ENCODE measurements around the gene UBE2L3.

DNA sequence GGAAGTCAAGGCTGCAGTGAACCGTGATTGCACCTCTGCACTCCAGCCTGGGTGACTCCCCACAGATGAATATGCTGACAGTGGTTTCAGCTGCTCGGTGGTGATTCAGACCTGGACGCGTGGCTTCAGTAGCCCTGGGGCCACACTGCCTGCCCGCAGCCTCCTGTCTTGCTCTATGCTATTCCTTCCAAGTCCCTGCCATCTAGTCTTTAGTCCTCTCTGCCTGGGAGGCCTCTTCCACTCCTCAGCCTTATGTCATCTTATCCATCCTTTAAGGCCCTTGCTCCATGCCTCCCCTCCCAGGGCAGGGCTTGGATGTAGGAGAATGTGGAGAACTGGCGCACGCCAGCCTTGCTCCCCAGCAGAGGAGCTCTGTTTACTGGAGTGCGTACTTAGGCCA is 39.3 kb downstream of the UBE2L3 start:
- no peak for TF ChIP-seq EZH2 (IDR thresholded peaks at IDR 0.05; ENCODE audit: borderline replicate concordance, insufficient read depth, low read depth, low read length, poor library complexity, severe bottlenecking)
- TF ChIP-seq, protein P1, sequence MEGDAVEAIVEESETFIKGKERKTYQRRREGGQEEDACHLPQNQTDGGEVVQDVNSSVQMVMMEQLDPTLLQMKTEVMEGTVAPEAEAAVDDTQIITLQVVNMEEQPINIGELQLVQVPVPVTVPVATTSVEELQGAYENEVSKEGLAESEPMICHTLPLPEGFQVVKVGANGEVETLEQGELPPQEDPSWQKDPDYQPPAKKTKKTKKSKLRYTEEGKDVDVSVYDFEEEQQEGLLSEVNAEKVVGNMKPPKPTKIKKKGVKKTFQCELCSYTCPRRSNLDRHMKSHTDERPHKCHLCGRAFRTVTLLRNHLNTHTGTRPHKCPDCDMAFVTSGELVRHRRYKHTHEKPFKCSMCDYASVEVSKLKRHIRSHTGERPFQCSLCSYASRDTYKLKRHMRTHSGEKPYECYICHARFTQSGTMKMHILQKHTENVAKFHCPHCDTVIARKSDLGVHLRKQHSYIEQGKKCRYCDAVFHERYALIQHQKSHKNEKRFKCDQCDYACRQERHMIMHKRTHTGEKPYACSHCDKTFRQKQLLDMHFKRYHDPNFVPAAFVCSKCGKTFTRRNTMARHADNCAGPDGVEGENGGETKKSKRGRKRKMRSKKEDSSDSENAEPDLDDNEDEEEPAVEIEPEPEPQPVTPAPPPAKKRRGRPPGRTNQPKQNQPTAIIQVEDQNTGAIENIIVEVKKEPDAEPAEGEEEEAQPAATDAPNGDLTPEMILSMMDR (IDR thresholded peaks at IDR 0.05): no peak
